ENCODE data around the gene CD109.

DNA sequence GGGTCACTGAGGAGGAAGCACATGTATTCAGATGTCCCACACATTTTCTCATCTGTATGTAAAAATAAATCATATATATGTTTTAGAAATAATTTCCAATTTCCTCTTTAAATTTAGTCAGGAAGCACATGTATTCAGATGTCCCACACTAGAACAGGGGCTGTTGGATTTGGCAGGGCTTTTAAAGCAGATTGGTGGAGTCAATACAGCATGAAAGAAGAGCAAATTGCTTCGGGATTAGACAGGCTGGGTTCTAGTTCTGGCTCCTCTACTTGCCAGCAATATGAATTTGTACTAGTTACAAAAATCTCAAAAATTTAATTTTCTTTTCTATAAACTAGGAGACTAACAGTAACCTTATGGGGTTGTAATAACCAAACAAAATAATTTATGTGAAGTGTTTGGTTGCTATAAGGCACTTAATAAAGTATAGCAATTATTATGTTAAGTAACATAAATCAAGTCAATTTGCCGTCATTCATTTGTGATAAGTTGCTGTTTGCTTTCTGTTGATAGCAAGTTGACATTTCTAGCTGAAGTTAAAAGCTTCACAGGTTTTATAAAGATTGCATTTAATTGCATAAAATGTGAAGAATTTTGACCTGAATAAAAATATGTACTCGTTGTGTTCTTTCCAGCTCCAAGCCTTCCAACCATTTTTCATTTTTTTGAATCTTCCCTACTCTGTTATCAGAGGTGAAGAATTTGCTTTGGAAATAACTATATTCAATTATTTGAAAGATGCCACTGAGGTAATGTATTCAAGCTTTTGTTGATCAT lies 88.9 kb downstream of the CD109 start:
- TF ChIP-seq POLR2A (IDR thresholded peaks at IDR 0.05) (no peak), CTCF (IDR thresholded peaks at IDR 0.05) (no peak)

Measured in adrenal gland (tissue), 5 donors.